Measurements from ENCODE around the gene SCN1B. TPM values are rescaled to one million over a fixed set of nuclear protein-coding genes. Genes with fewer than 3 reads are reported as not detected.

SCN1B gene
- total RNA-seq, result 2.0 TPM
- polyA plus RNA-seq, result under 1 TPM in 3 of 4 donors, not detected in 1; 0.08 to 0.23 (median 0.11) TPM

GRCh38 chr19:35030257-35031071 lies at the start of gene SCN1B:
Gene SCN1B (plus strand): TSS chr19:35030470. CDS start chr19:35030821, 351 bp downstream.
- Histone ChIP-seq H3K36me3 (ENCODE audit: control insufficient read depth, insufficient read depth, low read length) (peaks cover 12% of the 10 kb centered on the region), H3K9me3 (ENCODE audit: control insufficient read depth in 2 of 2, low read length in 2 of 2) (no peaks in the 10 kb centered on the region), H3K4me3 (ENCODE audit: low read depth, low read length) (no peak within 1 kb of the TSS), H3K4me1 (ENCODE audit: control insufficient read depth, insufficient read depth, low read length, poor library complexity, severe bottlenecking) (peaks cover 13% of the 10 kb centered on the region), H3K27ac (ENCODE audit: insufficient read depth, low read length, poor library complexity, severe bottlenecking) (no peak within 1 kb of the TSS), H3K27me3 (ENCODE audit: control insufficient read depth, insufficient read depth, low read length) (peaks cover 11% of the 10 kb centered on the region)
- H3K9me3 Mint-ChIP-seq, result peaks cover 0 to 4% (median 0%) of the 10 kb centered on the region in 7 donors
- DNase-seq, result peak in 2 of 3 donors; percentile 19 to 57
- peaks cover 18% of the 10 kb centered on the region for H3K27me3 Mint-ChIP-seq
- H3K4me1 Mint-ChIP-seq, result peaks cover 4 to 12% (median 7%) of the 10 kb centered on the region in 4 donors
- peak within 1 kb of the TSS in 2 of 3 donors; percentile 38 to 39 for H3K27ac Mint-ChIP-seq
- peak within 1 kb of the TSS; percentile 66 to 83 (median 77) for H3K4me3 Mint-ChIP-seq
- ATAC-seq (ENCODE audit: low read depth in 2 of 2), result peak; percentile 62 to 73
- H3K36me3 Mint-ChIP-seq, result peaks cover 13% of the 10 kb centered on the region

GRCh38 chr19:34982275-34982674 lies 48.0 kb upstream of the SCN1B start:
- no peak for ATAC-seq (ENCODE audit: low read depth in 2 of 2)
- Mint-ChIP-seq H3K36me3 (peaks cover 3% of the 10 kb centered on the region), H3K9me3 (peaks cover 0 to 1% (median 0%) of the 10 kb centered on the region in 7 donors), H3K4me1 (peaks cover 0 to 14% (median 6%) of the 10 kb centered on the region in 4 donors), H3K27ac (peak overlapping the region in 1 of 3 donors; percentile 94), H3K27me3 (peaks cover 4% of the 10 kb centered on the region), H3K4me3 (no peak overlapping the region)
- Histone ChIP-seq H3K4me3 (ENCODE audit: low read depth, low read length) (no peak overlapping the region), H3K27ac (ENCODE audit: insufficient read depth, low read length, poor library complexity, severe bottlenecking) (no peak overlapping the region), H3K36me3 (ENCODE audit: control insufficient read depth, insufficient read depth, low read length) (no peaks in the 10 kb centered on the region), H3K9me3 (ENCODE audit: control insufficient read depth in 2 of 2, low read length in 2 of 2) (no peaks in the 10 kb centered on the region), H3K27me3 (ENCODE audit: control insufficient read depth, insufficient read depth, low read length) (no peaks in the 10 kb centered on the region), H3K4me1 (ENCODE audit: control insufficient read depth, insufficient read depth, low read length, poor library complexity, severe bottlenecking) (peaks cover 10% of the 10 kb centered on the region)
- DNase-seq, result no peak

DNA sequence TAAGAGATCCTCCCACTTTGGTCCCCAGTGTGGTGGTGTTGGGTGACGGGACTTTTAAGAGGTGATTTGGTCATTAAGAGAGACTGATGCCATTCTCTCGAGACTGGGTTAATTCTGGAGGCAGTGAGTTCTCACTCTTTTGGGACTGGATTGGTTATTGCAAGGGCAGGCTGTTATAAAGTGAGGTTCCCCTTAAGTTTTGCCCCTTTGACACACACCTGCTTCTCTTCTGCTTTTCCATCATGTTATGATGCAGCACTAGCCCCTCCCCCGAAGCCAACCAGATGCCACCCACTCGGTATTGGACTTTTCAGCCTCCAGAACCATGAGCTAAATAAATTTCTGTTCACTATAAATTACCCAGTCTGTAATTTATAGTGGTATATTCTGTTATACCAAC lies 46.5 kb upstream of the SCN1B start:
- peaks cover 9% of the 10 kb centered on the region for H3K27me3 Mint-ChIP-seq
- peaks cover 3% of the 10 kb centered on the region for H3K36me3 Mint-ChIP-seq
- H3K4me3 Mint-ChIP-seq, result no peak overlapping the region
- H3K9me3 Mint-ChIP-seq, result peaks cover 0 to 1% (median 0%) of the 10 kb centered on the region in 7 donors
- H3K9me3 ChIP-seq (ENCODE audit: control insufficient read depth in 2 of 2, low read length in 2 of 2), result no peaks in the 10 kb centered on the region
- no peak overlapping the region for H3K27ac Mint-ChIP-seq
- peaks cover 10% of the 10 kb centered on the region for H3K4me1 ChIP-seq (ENCODE audit: control insufficient read depth, insufficient read depth, low read length, poor library complexity, severe bottlenecking)
- ATAC-seq (ENCODE audit: low read depth in 2 of 2) (no peak), DNase-seq (no peak)
- H3K36me3 ChIP-seq (ENCODE audit: control insufficient read depth, insufficient read depth, low read length), result no peaks in the 10 kb centered on the region
- H3K27me3 ChIP-seq (ENCODE audit: control insufficient read depth, insufficient read depth, low read length), result no peaks in the 10 kb centered on the region
- H3K27ac ChIP-seq (ENCODE audit: insufficient read depth, low read length, poor library complexity, severe bottlenecking), result no peak overlapping the region
- no peak overlapping the region for H3K4me3 ChIP-seq (ENCODE audit: low read depth, low read length)
- H3K4me1 Mint-ChIP-seq, result peaks cover 0 to 20% (median 6%) of the 10 kb centered on the region in 4 donors

- Histone ChIP-seq H3K36me3 (ENCODE audit: control insufficient read depth, insufficient read depth, low read length) (no peaks in the 10 kb centered on the region), H3K9me3 (ENCODE audit: control insufficient read depth in 2 of 2, low read length in 2 of 2) (no peaks in the 10 kb centered on the region), H3K4me3 (ENCODE audit: low read depth, low read length) (no peak overlapping the region), H3K4me1 (ENCODE audit: control insufficient read depth, insufficient read depth, low read length, poor library complexity, severe bottlenecking) (peaks cover 10% of the 10 kb centered on the region), H3K27me3 (ENCODE audit: control insufficient read depth, insufficient read depth, low read length) (no peaks in the 10 kb centered on the region), H3K27ac (ENCODE audit: insufficient read depth, low read length, poor library complexity, severe bottlenecking) (no peak overlapping the region)
- no peak for ATAC-seq (ENCODE audit: low read depth in 2 of 2)
- Mint-ChIP-seq H3K27me3 (peaks cover 9% of the 10 kb centered on the region), H3K36me3 (no peaks in the 10 kb centered on the region), H3K4me3 (no peak overlapping the region), H3K9me3 (peaks cover 0 to 1% (median 0%) of the 10 kb centered on the region in 7 donors), H3K4me1 (peaks cover 0 to 22% (median 6%) of the 10 kb centered on the region in 4 donors), H3K27ac (no peak overlapping the region)
- DNase-seq, result no peak
These were observed 46.0 kb upstream of the SCN1B start for GRCh38 chr19:34984287-34984686.

DNA sequence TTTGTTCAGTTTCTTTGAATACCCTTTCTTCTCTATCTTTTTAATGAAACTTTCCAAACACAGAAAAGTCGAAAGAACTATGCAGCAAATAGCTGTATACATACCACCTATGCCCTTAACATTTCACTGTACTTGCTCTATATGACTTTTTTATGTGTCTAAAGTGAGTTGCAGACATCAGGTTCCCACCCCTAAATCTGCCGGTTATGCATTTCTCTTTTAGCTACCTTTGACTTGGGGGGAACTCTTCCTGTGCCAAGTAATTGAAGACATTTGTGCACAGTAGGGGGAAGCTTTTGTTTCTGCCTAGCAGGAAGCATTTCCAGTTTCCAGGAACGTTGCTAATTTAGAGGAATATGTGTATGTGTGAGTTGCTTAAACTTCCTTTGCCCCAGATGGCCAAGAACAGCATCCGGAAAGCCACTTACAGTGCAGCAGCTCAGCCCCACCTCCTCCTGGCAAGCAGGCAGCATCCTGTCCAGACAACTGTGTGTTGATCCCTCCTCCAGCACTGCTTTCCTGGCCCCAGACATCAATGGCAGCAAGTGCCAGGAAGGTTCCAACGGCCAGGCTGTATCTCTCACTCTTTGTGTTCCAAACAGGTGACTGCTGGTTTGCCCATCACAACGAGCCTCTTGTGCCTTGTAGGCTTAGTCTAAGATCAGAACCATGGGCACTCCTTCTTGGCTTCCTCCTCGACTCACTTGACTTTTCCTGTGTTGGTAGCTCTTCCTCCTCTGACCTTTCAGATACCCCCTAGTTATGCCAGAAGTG lies 44.8 kb upstream of the SCN1B start:
- H3K4me3 Mint-ChIP-seq, result peak overlapping the region in 2 of 4 donors; percentile 26 to 39
- peak overlapping the region; percentile 33 to 64 (median 39) for H3K27ac Mint-ChIP-seq
- H3K4me1 Mint-ChIP-seq, result peaks cover 0 to 28% (median 7%) of the 10 kb centered on the region in 4 donors
- Histone ChIP-seq H3K27me3 (ENCODE audit: control insufficient read depth, insufficient read depth, low read length) (no peaks in the 10 kb centered on the region), H3K27ac (ENCODE audit: insufficient read depth, low read length, poor library complexity, severe bottlenecking) (peak overlapping the region; percentile 23), H3K4me1 (ENCODE audit: control insufficient read depth, insufficient read depth, low read length, poor library complexity, severe bottlenecking) (peaks cover 10% of the 10 kb centered on the region), H3K9me3 (ENCODE audit: control insufficient read depth in 2 of 2, low read length in 2 of 2) (no peaks in the 10 kb centered on the region), H3K36me3 (ENCODE audit: control insufficient read depth, insufficient read depth, low read length) (no peaks in the 10 kb centered on the region), H3K4me3 (ENCODE audit: low read depth, low read length) (peak overlapping the region; percentile 35)
- ATAC-seq (ENCODE audit: low read depth in 2 of 2) (peak; percentile 61 to 62), DNase-seq (peak in 1 of 3 donors; percentile 55)
- H3K27me3 Mint-ChIP-seq, result peaks cover 9% of the 10 kb centered on the region
- H3K9me3 Mint-ChIP-seq, result peaks cover 0 to 1% (median 0%) of the 10 kb centered on the region in 7 donors
- no peaks in the 10 kb centered on the region for H3K36me3 Mint-ChIP-seq

- no peaks in the 10 kb centered on the region for H3K36me3 Mint-ChIP-seq
- Histone ChIP-seq H3K27me3 (ENCODE audit: control insufficient read depth, insufficient read depth, low read length) (no peaks in the 10 kb centered on the region), H3K36me3 (ENCODE audit: control insufficient read depth, insufficient read depth, low read length) (no peaks in the 10 kb centered on the region), H3K4me3 (ENCODE audit: low read depth, low read length) (no peak overlapping the region), H3K4me1 (ENCODE audit: control insufficient read depth, insufficient read depth, low read length, poor library complexity, severe bottlenecking) (peaks cover 10% of the 10 kb centered on the region), H3K9me3 (ENCODE audit: control insufficient read depth in 2 of 2, low read length in 2 of 2) (no peaks in the 10 kb centered on the region), H3K27ac (ENCODE audit: insufficient read depth, low read length, poor library complexity, severe bottlenecking) (no peak overlapping the region)
- H3K4me1 Mint-ChIP-seq, result peaks cover 0 to 32% (median 8%) of the 10 kb centered on the region in 4 donors
- DNase-seq (no peak), ATAC-seq (ENCODE audit: low read depth in 2 of 2) (no peak)
- H3K4me3 Mint-ChIP-seq, result no peak overlapping the region
- peaks cover 0 to 1% (median 0%) of the 10 kb centered on the region in 7 donors for H3K9me3 Mint-ChIP-seq
- peaks cover 5% of the 10 kb centered on the region for H3K27me3 Mint-ChIP-seq
- H3K27ac Mint-ChIP-seq, result peak overlapping the region in 1 of 3 donors; percentile 56
These were observed 42.2 kb upstream of the SCN1B start for GRCh38 chr19:34988119-34988518.

GRCh38 chr19:34989298-34989697 lies 41.0 kb upstream of the SCN1B start:
- Histone ChIP-seq H3K36me3 (ENCODE audit: control insufficient read depth, insufficient read depth, low read length) (no peaks in the 10 kb centered on the region), H3K4me1 (ENCODE audit: control insufficient read depth, insufficient read depth, low read length, poor library complexity, severe bottlenecking) (peaks cover 10% of the 10 kb centered on the region), H3K27me3 (ENCODE audit: control insufficient read depth, insufficient read depth, low read length) (no peaks in the 10 kb centered on the region), H3K9me3 (ENCODE audit: control insufficient read depth in 2 of 2, low read length in 2 of 2) (no peaks in the 10 kb centered on the region), H3K4me3 (ENCODE audit: low read depth, low read length) (no peak overlapping the region), H3K27ac (ENCODE audit: insufficient read depth, low read length, poor library complexity, severe bottlenecking) (no peak overlapping the region)
- H3K9me3 Mint-ChIP-seq, result no peaks in the 10 kb centered on the region
- peaks cover 5% of the 10 kb centered on the region for H3K27me3 Mint-ChIP-seq
- peak overlapping the region in 1 of 3 donors; percentile 20 for H3K27ac Mint-ChIP-seq
- H3K4me1 Mint-ChIP-seq, result peaks cover 0 to 37% (median 8%) of the 10 kb centered on the region in 4 donors
- DNase-seq (no peak), ATAC-seq (ENCODE audit: low read depth in 2 of 2) (no peak)
- H3K36me3 Mint-ChIP-seq, result no peaks in the 10 kb centered on the region
- H3K4me3 Mint-ChIP-seq, result no peak overlapping the region

Measured in CD4-positive, CD25-positive, alpha-beta regulatory T cell (primary cell).